Erythroblast (primary cell): Measurements from ENCODE around the gene SPTLC2.

Experiments
- GATA1 ChIP-seq: IDR thresholded peaks from 2 replicates; pipeline ENCODE4 v1.6.1; 2011; ENCODE audit warnings: low read depth, mild to moderate bottlenecking, control low read depth, low read length, moderate library complexity
- POLR2A ChIP-seq: IDR thresholded peaks from 2 replicates; pipeline ENCODE4 v1.6.1; 2011; ENCODE audit warnings: mild to moderate bottlenecking, low read length

- TF ChIP-seq POLR2A (no peak), GATA1 (no peak)
Observed at GRCh38 chr14:77482422-77482821, 134.0 kb downstream of the SPTLC2 start.
